Fibroblast of villous mesenchyme (primary cell): Measurements from ENCODE around the gene GAST. TPM values are rescaled to one million over a fixed set of nuclear protein-coding genes. Genes with fewer than 3 reads are reported as not detected.
A peak's percentile ranks its signal among the peaks of the same experiment; 100 is the strongest.

Experiments
- DNase-seq: peaks from one replicate; pipeline ENCODE4 v3.0.0-alpha.2; 2010; ENCODE audit warnings: low read depth
- H3K4me3 ChIP-seq: 2 replicates; pipeline ENCODE4 v1.5.1; 2011; ENCODE audit warnings: low read depth, mild to moderate bottlenecking, low read length
- CTCF ChIP-seq: IDR thresholded peaks from 2 replicates; pipeline ENCODE4 v1.5.1; 2012; ENCODE audit warnings: low read depth, mild to moderate bottlenecking, low read length; ENCODE audit not compliant: insufficient read depth
- total RNA-seq: library from RNA; depleted of rRNA; stranded (reverse); fragments of >200 nt; gene quantifications from 2 replicates; pipeline ENCODE4 v1.2.3, GENCODE V29; 2012

The GAST gene
- total RNA-seq, 1 donor = not detected

DNA sequence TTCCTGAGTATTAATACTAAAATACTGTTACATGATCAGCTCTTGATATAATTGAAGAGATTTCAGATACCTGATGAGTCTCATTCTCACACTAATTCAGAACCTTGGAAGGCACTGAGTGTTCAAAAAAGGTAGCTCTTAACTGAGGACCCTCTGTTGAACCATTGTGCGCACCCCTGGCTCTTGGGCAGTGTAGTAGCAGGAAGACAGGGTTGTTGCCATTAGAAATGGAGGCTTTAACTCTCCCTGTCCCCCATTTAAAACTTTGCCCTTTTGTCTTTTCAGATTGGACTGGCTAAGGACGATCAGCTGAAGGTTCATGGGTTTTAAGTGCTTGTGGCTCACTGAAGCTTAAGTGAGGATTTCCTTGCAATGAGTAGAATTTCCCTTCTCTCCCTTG is 21.6 kb upstream of the GAST start:
- no peak for DNase-seq

DNA sequence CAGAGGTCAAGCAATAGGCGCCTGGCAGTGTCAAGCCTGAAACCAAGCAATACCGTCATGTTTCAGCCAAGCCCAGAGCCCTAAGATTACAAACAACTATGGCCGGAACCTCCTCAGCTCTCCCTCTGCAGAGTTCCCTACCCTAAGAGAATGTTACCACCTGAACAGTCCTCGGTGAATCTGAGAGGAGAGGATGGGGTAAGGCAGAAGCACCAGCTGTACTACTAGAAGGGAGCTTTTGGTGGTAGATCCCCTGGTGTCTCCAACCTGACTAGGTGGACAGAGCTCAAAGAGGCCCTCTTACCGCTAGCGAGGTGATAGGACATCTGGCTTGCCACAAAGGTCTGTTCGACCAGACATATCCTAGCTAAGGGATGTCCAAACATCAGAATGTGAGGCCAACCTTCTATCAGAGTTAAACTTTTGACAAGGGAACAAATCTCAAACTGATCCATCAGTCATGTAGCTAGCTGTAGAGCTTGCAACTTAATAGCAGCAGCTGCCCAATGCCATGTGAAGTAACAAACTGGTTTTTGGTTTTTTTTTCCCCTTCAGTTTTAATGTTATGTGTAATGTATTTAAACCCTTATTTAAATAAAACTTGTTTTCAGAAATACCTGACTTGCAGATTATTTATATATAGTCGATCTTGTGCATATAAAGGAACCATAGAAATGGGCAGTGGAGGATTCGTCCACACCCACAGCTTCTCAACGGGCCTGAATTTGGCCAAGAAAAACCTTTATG is 20.9 kb upstream of the GAST start:
- no peak for DNase-seq
- no peak for TF ChIP-seq CTCF
- H3K4me3 ChIP-seq = peak overlapping the region; percentile 97

More for the DNA sequence above, 21.6 kb upstream of the GAST start:
- peak overlapping the region; percentile 97 for H3K4me3 ChIP-seq
- TF ChIP-seq CTCF = no peak

- TF ChIP-seq CTCF = no peak
- DNase-seq = no peak
- no peak overlapping the region for H3K4me3 ChIP-seq
Measured at GRCh38 chr17:41692722-41693521, 19.2 kb upstream of the GAST start.

GRCh38 chr17:41695134-41695661 is 16.9 kb upstream of the GAST start:
- TF ChIP-seq CTCF = no peak
- no peak for DNase-seq
- H3K4me3 ChIP-seq = no peak overlapping the region

DNA sequence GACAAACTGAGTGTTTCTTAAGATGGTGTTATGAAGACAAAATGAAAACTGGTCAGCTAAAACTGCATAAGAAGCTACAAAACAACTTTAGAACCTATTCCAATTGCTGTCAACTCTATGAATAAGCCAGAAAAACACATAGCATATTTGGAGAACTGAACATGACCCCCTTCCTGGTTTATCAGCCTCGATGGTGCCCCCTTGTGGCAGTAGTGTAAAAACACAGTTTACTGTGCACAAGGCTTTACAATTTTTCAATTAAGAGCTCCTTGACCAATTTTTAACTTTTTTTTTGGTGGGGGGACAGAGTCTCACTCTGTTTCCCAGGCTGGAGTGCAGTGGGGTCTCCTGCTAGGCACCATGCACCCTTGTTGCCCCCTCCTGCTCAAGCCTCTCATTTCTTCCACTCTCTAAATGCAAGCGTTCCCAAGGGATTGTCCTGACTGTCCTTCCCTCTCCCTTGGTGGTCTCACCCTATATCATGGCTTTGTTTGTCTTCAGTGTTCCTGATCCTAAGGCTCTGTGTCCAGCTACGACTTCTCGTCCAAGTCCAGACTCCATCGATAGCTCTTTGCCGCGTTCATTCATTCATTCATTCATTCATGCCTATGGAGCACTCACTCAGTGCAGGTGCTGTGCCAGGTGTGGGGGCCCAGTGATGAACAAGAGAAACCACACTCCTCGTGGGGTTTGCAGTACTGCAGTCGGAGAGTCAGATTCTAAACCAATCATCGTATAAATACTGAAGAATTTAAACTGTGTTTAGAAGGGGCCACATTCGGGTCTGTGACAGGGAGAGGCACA is 16.0 kb upstream of the GAST start:
- DNase-seq = peak; percentile 87

More for the DNA sequence above, 16.0 kb upstream of the GAST start:
- no peak overlapping the region for H3K4me3 ChIP-seq
- TF ChIP-seq CTCF = peak; percentile 73
